ENCODE results near the gene OXSR1. TPM values are rescaled to one million over a fixed set of nuclear protein-coding genes. Genes with fewer than 3 reads are reported as not detected.
"Not testable (repeated sequence)": the region's sequence is repeated elsewhere in the genome, so short reads cannot be mapped to it uniquely, and the experiment has no call there.

The OXSR1 gene
- total RNA-seq, 1 experiment from 2014 or later, result 33.2 TPM

DNA sequence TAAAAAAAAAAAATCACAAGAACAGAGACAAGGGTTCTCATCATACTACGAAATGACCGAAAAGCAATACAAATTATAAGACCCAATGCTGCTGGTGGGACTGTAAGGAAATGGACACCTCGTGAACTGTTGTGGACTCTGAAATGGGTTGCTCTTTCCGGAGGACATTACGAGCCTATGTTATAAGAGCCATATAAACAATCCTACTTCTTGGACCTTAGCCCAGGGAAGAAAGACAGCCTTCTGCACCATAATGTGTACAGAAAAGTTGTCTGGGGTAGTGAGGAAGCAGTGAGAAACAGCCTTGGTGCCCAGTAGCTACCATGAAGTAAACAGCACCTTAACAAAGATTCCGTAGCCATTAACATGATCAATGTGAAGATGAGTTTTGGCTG lies 119.4 kb downstream of the OXSR1 start:
- Histone ChIP-seq H3K27ac (ENCODE audit: low read length) (no peak overlapping the region), H3K4me1 (ENCODE audit: control insufficient read depth, insufficient read depth, low read length) (no peaks in the 10 kb centered on the region), H3K27me3 (ENCODE audit: control insufficient read depth, insufficient read depth, low read length) (no peaks in the 10 kb centered on the region), H3K9me3 (ENCODE audit: control insufficient read depth, insufficient read depth, low read depth, low read length) (no peaks in the 10 kb centered on the region), H3K4me3 (ENCODE audit: low read depth in 2 of 2, low read length in 2 of 2) (no peak overlapping the region), H3K36me3 (ENCODE audit: control insufficient read depth, insufficient read depth, low read length) (no peaks in the 10 kb centered on the region)
- BruUV-seq (replicated peaks), result no TSS peak
- ChIA-PET POLR2A (no interaction called here), CTCF (no interaction called here)
- DNase-seq (ENCODE audit: low read depth, low spot score), result no peak
- TF ChIP-seq TCF7L2 (IDR thresholded peaks at IDR 0.05; ENCODE audit: low read depth, low read length) (no peak), POLR2AphosphoS5 (IDR thresholded peaks at IDR 0.05; ENCODE audit: low read depth, low read length) (no peak), SIN3A (IDR thresholded peaks at IDR 0.05; ENCODE audit: borderline replicate concordance, insufficient read depth, low read depth, low read length) (no peak)
- TF ChIP-seq, protein P1, sequence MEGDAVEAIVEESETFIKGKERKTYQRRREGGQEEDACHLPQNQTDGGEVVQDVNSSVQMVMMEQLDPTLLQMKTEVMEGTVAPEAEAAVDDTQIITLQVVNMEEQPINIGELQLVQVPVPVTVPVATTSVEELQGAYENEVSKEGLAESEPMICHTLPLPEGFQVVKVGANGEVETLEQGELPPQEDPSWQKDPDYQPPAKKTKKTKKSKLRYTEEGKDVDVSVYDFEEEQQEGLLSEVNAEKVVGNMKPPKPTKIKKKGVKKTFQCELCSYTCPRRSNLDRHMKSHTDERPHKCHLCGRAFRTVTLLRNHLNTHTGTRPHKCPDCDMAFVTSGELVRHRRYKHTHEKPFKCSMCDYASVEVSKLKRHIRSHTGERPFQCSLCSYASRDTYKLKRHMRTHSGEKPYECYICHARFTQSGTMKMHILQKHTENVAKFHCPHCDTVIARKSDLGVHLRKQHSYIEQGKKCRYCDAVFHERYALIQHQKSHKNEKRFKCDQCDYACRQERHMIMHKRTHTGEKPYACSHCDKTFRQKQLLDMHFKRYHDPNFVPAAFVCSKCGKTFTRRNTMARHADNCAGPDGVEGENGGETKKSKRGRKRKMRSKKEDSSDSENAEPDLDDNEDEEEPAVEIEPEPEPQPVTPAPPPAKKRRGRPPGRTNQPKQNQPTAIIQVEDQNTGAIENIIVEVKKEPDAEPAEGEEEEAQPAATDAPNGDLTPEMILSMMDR (IDR thresholded peaks at IDR 0.05), result no peak
- TF ChIP-seq, protein P2, sequence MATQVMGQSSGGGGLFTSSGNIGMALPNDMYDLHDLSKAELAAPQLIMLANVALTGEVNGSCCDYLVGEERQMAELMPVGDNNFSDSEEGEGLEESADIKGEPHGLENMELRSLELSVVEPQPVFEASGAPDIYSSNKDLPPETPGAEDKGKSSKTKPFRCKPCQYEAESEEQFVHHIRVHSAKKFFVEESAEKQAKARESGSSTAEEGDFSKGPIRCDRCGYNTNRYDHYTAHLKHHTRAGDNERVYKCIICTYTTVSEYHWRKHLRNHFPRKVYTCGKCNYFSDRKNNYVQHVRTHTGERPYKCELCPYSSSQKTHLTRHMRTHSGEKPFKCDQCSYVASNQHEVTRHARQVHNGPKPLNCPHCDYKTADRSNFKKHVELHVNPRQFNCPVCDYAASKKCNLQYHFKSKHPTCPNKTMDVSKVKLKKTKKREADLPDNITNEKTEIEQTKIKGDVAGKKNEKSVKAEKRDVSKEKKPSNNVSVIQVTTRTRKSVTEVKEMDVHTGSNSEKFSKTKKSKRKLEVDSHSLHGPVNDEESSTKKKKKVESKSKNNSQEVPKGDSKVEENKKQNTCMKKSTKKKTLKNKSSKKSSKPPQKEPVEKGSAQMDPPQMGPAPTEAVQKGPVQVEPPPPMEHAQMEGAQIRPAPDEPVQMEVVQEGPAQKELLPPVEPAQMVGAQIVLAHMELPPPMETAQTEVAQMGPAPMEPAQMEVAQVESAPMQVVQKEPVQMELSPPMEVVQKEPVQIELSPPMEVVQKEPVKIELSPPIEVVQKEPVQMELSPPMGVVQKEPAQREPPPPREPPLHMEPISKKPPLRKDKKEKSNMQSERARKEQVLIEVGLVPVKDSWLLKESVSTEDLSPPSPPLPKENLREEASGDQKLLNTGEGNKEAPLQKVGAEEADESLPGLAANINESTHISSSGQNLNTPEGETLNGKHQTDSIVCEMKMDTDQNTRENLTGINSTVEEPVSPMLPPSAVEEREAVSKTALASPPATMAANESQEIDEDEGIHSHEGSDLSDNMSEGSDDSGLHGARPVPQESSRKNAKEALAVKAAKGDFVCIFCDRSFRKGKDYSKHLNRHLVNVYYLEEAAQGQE (IDR thresholded peaks at IDR 0.05; ENCODE audit: insufficient read depth in 1 of 2, low read depth in 2 of 2, low read length in 1 of 2), result no peak
- ATAC-seq, result no peak
- in situ Hi-C loops (cut with HindIII; ENCODE audit: low pct_unique_long_range_greater_than_20kb, low sequenced_read_pairs), result no loop called here
- intact Hi-C loops (cut with micrococcal nuclease; ENCODE audit: unreplicated experiment), result no loop called here

- DNase-seq (ENCODE audit: low read depth, low spot score); H3K27ac ChIP-seq (ENCODE audit: low read length); H3K36me3 ChIP-seq (ENCODE audit: control insufficient read depth, insufficient read depth, low read length); POLR2A ChIA-PET; intact Hi-C loops (cut with micrococcal nuclease; ENCODE audit: unreplicated experiment); H3K27me3 ChIP-seq (ENCODE audit: control insufficient read depth, insufficient read depth, low read length); CTCF ChIA-PET; BruUV-seq (replicated peaks); H3K9me3 ChIP-seq (ENCODE audit: control insufficient read depth, insufficient read depth, low read depth, low read length); ATAC-seq; H3K4me1 ChIP-seq (ENCODE audit: control insufficient read depth, insufficient read depth, low read length); in situ Hi-C loops (cut with HindIII; ENCODE audit: low pct_unique_long_range_greater_than_20kb, low sequenced_read_pairs); H3K4me3 ChIP-seq (ENCODE audit: low read depth in 2 of 2, low read length in 2 of 2): not testable (repeated sequence)
Observed at GRCh38 chr3:38289286-38290217, 124.2 kb downstream of the OXSR1 start.

DNA sequence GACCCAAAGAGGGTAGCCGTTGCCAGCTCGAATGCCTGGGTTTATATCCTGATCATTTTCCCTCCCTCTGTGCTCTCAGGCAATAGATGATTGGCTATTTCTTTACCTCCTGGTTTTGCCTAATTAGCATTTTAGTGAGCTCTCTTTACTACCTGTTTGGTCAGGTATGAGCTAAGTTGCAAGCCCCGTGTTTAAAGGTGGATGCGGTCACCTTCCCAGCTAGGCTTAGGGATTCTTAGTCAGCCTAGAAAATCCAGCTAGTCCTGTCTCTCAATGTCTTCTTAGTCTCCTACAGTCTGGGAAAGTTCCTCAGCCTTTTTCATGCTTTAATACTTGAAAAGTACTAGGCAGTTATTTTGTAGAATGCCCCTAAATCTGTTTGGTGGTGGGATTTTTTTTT lies 131.7 kb downstream of the OXSR1 start:
- H3K4me1 ChIP-seq (ENCODE audit: control insufficient read depth, insufficient read depth, low read length); DNase-seq (ENCODE audit: low read depth, low spot score); H3K4me3 ChIP-seq (ENCODE audit: low read depth in 2 of 2, low read length in 2 of 2); in situ Hi-C loops (cut with HindIII; ENCODE audit: low pct_unique_long_range_greater_than_20kb, low sequenced_read_pairs); BruUV-seq (replicated peaks); H3K36me3 ChIP-seq (ENCODE audit: control insufficient read depth, insufficient read depth, low read length); intact Hi-C loops (cut with micrococcal nuclease; ENCODE audit: unreplicated experiment); H3K9me3 ChIP-seq (ENCODE audit: control insufficient read depth, insufficient read depth, low read depth, low read length); H3K27me3 ChIP-seq (ENCODE audit: control insufficient read depth, insufficient read depth, low read length); CTCF ChIA-PET; ATAC-seq; H3K27ac ChIP-seq (ENCODE audit: low read length): not testable (repeated sequence)
- POLR2A ChIA-PET, result interaction anchor here (0.7 kb wide), 1 partner anchor 130 kb away, joined by 4 read pairs; no protein-coding TSS in a partner anchor

Data from Panc1 (cell line).